Measurements from ENCODE around the gene MRAS.

- TF ChIP-seq, protein P1, sequence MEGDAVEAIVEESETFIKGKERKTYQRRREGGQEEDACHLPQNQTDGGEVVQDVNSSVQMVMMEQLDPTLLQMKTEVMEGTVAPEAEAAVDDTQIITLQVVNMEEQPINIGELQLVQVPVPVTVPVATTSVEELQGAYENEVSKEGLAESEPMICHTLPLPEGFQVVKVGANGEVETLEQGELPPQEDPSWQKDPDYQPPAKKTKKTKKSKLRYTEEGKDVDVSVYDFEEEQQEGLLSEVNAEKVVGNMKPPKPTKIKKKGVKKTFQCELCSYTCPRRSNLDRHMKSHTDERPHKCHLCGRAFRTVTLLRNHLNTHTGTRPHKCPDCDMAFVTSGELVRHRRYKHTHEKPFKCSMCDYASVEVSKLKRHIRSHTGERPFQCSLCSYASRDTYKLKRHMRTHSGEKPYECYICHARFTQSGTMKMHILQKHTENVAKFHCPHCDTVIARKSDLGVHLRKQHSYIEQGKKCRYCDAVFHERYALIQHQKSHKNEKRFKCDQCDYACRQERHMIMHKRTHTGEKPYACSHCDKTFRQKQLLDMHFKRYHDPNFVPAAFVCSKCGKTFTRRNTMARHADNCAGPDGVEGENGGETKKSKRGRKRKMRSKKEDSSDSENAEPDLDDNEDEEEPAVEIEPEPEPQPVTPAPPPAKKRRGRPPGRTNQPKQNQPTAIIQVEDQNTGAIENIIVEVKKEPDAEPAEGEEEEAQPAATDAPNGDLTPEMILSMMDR (IDR thresholded peaks at IDR 0.05; ENCODE audit: low read depth, low read length) = no peak
- no peak for TF ChIP-seq MAX (IDR thresholded peaks at IDR 0.05; ENCODE audit: low read depth, low read length)
- no peak for TF ChIP-seq POLR2A (IDR thresholded peaks at IDR 0.05; ENCODE audit: extremely low read depth, insufficient read length)
- no peak for TF ChIP-seq MYC (IDR thresholded peaks at IDR 0.05; ENCODE audit: low read depth, low read length)
Observed at GRCh38 chr3:138400651-138401070, 52.3 kb downstream of the MRAS start.

Measured in NB4 (cell line).